Activated CD8-positive, alpha-beta T cell treated with anti-CD3 and anti-CD28 coated beads for 36 hours (primary cell): ENCODE measurements around the gene CEP170. TPM values are rescaled to one million over a fixed set of nuclear protein-coding genes. Genes with fewer than 3 reads are reported as not detected.

ENCODE experiments used
- ATAC-seq: fragments of 200-7000 bp; cut with Tn5 transposase; one replicate; pipeline ENCODE4 v1.10.0; 2021; ENCODE audit warnings: mild to moderate bottlenecking, moderate library complexity
- CTCF ChIA-PET: fragments of 350-600 bp; sonication (Branson Sonifier 250); formaldehyde crosslinking; loops from one replicate; lab custom pipeline; 2021; ENCODE audit warnings: antibody characterized with exemption; lab: Charles Lee
- POLR2A ChIA-PET: fragments of 350-600 bp; sonication (Branson Sonifier 250); formaldehyde crosslinking; loops from one replicate; lab custom pipeline; 2021; ENCODE audit warnings: antibody characterized with exemption; lab: Charles Lee
- DNase-seq: peaks from one replicate; pipeline ENCODE4 v3.0.0-alpha.2; 2020
- H3K27ac Mint-ChIP-seq: one replicate; pipeline ENCODE4 v1.8.0; 2021; ENCODE audit warnings: mild to moderate bottlenecking, mixed read lengths
- H3K27me3 Mint-ChIP-seq: one replicate; pipeline ENCODE4 v1.8.0; 2021; ENCODE audit warnings: mixed read lengths
- H3K36me3 Mint-ChIP-seq: one replicate; pipeline ENCODE4 v1.8.0; 2021; ENCODE audit warnings: low read depth, mixed read lengths
- H3K4me1 Mint-ChIP-seq: one replicate; pipeline ENCODE4 v1.8.0; 2021; ENCODE audit warnings: low read depth, mixed read lengths
- H3K4me3 Mint-ChIP-seq: one replicate; pipeline ENCODE4 v1.8.0; 2021; ENCODE audit warnings: mild to moderate bottlenecking, moderate library complexity, mixed read lengths
- H3K9me3 Mint-ChIP-seq: one replicate; pipeline ENCODE4 v1.8.0; 2021; ENCODE audit warnings: mixed read lengths
- intact Hi-C: fragments of 100-400 bp; cut with micrococcal nuclease; formaldehyde crosslinking; loops from one replicate; pipeline ENCODE4 v1.10.0; 2022
- total RNA-seq, 2 experiments: library from RNA; stranded (reverse); gene quantifications; one replicate each; pipeline ENCODE4 v1.2.3, GENCODE V29; 2021
- TF ChIP-seq, protein P1 (sequence below): fragments of 200-600 bp; IDR thresholded peaks from one replicate; pipeline ENCODE4 v1.8.0; 2022; ENCODE audit warnings: antibody characterized with exemption, mild to moderate bottlenecking

The CEP170 gene
- total RNA-seq, 2 experiments from 2014 or later, result 37.5 to 45.7 TPM

DNA sequence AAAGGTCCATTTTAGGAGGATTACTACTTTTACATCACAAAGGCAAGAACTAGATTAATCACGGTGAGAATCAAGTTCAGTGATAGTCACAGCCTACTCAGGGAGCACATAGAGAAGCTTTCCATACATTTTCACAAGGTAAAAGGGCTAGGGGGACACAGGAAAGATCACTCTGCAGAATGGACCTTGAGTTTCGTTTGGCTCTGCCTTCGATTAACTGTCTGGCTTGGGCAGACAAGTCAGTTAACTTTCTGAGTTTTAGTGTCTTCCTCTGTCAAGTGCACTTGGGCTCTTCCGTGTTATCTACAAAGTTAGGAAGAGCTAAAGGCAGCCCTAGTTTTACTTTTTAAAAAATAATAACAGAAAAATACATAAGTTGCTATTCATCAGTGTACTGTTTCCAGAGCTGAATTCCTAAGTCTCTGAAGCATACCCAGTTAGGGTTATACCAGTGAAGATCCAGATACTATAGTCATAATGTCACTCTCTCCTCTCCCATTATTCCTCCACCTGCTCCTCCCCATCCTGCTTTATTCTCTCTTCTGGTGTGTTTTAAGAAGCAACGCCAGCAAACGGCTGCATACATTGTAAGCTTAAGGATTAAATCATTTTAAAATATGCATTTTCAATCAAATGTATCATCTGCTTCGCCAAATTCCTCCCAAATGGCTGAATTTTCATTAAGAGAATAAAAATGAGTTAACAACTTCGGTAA, 1.7 kb downstream of the CEP170 start:
- TF ChIP-seq, protein P1, sequence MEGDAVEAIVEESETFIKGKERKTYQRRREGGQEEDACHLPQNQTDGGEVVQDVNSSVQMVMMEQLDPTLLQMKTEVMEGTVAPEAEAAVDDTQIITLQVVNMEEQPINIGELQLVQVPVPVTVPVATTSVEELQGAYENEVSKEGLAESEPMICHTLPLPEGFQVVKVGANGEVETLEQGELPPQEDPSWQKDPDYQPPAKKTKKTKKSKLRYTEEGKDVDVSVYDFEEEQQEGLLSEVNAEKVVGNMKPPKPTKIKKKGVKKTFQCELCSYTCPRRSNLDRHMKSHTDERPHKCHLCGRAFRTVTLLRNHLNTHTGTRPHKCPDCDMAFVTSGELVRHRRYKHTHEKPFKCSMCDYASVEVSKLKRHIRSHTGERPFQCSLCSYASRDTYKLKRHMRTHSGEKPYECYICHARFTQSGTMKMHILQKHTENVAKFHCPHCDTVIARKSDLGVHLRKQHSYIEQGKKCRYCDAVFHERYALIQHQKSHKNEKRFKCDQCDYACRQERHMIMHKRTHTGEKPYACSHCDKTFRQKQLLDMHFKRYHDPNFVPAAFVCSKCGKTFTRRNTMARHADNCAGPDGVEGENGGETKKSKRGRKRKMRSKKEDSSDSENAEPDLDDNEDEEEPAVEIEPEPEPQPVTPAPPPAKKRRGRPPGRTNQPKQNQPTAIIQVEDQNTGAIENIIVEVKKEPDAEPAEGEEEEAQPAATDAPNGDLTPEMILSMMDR, result no peak
- ATAC-seq, result no peak
- CTCF ChIA-PET, result interaction anchor here (1.1 to 1.7 kb wide), 3 partner anchors 10 to 21 kb away, joined by 3 to 8 read pairs (median 5); no protein-coding TSS in a partner anchor
- POLR2A ChIA-PET, result interaction anchor here (0.6 to 2.9 kb wide), 6 partner anchors 16 to 33 kb away, joined by 3 to 13 read pairs (median 6); no protein-coding TSS in a partner anchor
- DNase-seq, result no peak
- peak overlapping the region; percentile 71 for H3K27ac Mint-ChIP-seq
- peaks cover 34% of the 10 kb centered on the region for H3K4me1 Mint-ChIP-seq
- intact Hi-C loops, result no loop called here
- peak overlapping the region; percentile 97 for H3K4me3 Mint-ChIP-seq
- peaks cover 5% of the 10 kb centered on the region for H3K36me3 Mint-ChIP-seq
- no peaks in the 10 kb centered on the region for H3K9me3 Mint-ChIP-seq
- H3K27me3 Mint-ChIP-seq, result no peaks in the 10 kb centered on the region

DNA sequence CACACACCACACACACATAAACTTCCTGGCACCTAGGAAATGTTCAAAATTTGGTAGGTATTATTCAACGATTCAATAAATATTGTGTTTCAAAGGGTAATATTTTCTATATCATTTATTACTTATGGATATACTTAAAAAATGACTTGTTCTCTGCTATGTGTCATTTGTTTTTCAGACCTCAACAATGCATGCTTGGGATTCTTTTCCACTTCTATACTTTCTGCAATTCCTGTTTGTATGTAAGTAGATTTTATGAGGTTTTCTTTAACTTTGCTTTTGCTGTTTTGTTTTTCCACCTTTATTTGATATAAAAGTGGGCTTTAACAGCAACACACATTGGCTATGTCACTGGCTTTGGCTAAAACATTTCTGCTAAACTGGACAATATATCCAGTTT, 3.5 kb downstream of the CEP170 start:
- no peaks in the 10 kb centered on the region for H3K9me3 Mint-ChIP-seq
- H3K27me3 Mint-ChIP-seq, result no peaks in the 10 kb centered on the region
- intact Hi-C loops, result no loop called here
- ChIA-PET CTCF (no interaction called here), POLR2A (no interaction called here)
- DNase-seq (no peak), ATAC-seq (no peak)
- peaks cover 7% of the 10 kb centered on the region for H3K36me3 Mint-ChIP-seq
- no peak overlapping the region for H3K27ac Mint-ChIP-seq
- H3K4me3 Mint-ChIP-seq, result no peak overlapping the region
- peaks cover 37% of the 10 kb centered on the region for H3K4me1 Mint-ChIP-seq
- TF ChIP-seq, protein P1, result no peak

DNA sequence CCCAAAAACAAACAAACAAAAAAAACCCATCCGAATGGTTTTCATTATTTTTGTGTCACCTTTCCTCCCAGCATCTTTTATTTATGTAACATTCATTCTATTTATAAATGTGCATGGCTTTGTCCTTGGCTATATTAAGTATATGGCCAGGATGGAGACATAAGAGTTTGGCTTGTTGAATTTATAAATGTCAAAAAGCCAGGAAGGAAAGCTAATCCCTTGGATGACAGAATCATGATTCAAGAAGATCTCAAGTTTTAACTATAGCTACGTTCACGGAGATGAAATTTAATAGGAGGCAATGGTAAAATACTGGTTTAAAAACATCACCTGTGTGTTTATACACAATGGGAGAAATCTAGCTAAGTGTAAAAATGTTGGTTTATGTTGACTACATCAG, 5.0 kb downstream of the CEP170 start:
- CTCF ChIA-PET, result no interaction called here
- H3K9me3 Mint-ChIP-seq, result no peaks in the 10 kb centered on the region

DNA sequence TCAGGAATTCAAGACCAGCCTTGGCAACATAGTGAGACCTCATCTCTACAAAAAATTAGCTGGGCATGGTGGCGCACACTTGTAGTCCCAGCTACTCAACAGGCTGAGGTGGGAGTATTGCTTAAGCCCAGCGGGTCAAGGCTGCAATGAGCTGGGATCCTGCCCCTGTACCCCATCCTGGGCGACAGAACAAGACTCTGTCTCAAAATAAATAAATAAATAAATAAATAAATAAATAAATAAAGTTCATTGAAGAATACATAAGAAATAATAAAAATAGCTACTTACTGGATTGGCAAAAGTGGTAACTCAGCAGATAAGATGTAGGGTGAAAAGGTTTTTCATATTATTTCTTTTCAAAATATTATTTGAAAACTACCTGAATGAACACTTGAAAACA, 5.9 kb downstream of the CEP170 start:
- peaks cover 37% of the 10 kb centered on the region for H3K4me1 Mint-ChIP-seq
- intact Hi-C loops, result no loop called here
- POLR2A ChIA-PET, result no interaction called here

More for the DNA sequence above, 5.0 kb downstream of the CEP170 start:
- POLR2A ChIA-PET, result no interaction called here
- no peaks in the 10 kb centered on the region for H3K27me3 Mint-ChIP-seq
- DNase-seq (no peak), ATAC-seq (no peak)
- no peak overlapping the region for H3K27ac Mint-ChIP-seq
- TF ChIP-seq, protein P1, result no peak
- no peak overlapping the region for H3K4me3 Mint-ChIP-seq
- intact Hi-C loops, result no loop called here
- peaks cover 11% of the 10 kb centered on the region for H3K36me3 Mint-ChIP-seq
- H3K4me1 Mint-ChIP-seq, result peaks cover 37% of the 10 kb centered on the region

DNA sequence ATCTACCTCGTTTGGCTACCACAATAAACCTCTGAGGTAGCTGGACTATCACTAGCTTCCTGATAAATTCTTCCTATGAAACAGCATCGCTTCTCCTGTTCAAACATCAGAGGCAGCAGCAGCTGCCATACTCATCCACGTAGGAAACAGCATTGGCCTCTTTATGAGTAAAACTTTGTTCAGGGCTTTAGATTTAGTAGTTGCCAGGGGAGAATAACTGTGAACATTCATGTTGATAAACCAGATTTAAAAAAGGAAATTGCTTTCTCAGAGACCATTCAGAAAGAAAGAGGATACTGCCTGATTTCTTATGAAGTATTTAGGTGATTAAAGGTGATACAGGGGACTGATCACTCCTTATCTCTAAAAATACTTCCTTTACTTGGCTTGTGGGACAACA, 7.2 kb downstream of the CEP170 start:
- H3K4me1 Mint-ChIP-seq, result peaks cover 27% of the 10 kb centered on the region
- H3K4me3 Mint-ChIP-seq, result no peak overlapping the region
- intact Hi-C loops, result no loop called here
- TF ChIP-seq, protein P1, result no peak
- POLR2A ChIA-PET, result no interaction called here
- CTCF ChIA-PET, result no interaction called here
- H3K9me3 Mint-ChIP-seq, result no peaks in the 10 kb centered on the region
- H3K27me3 Mint-ChIP-seq, result no peaks in the 10 kb centered on the region
- H3K27ac Mint-ChIP-seq, result no peak overlapping the region
- H3K36me3 Mint-ChIP-seq, result peaks cover 16% of the 10 kb centered on the region
- ATAC-seq (no peak), DNase-seq (no peak)

More for the DNA sequence above, 5.9 kb downstream of the CEP170 start:
- H3K4me3 Mint-ChIP-seq, result no peak overlapping the region
- CTCF ChIA-PET, result no interaction called here
- DNase-seq (no peak), ATAC-seq (no peak)
- TF ChIP-seq, protein P1, result no peak
- H3K27me3 Mint-ChIP-seq, result no peaks in the 10 kb centered on the region
- no peak overlapping the region for H3K27ac Mint-ChIP-seq
- peaks cover 11% of the 10 kb centered on the region for H3K36me3 Mint-ChIP-seq
- H3K9me3 Mint-ChIP-seq, result no peaks in the 10 kb centered on the region
